ENCODE results near the gene ATP2B3.

GRCh38 chrX:153551135-153551534, 33.7 kb downstream of the ATP2B3 start:
- no peak for TF ChIP-seq CTCF (optimal IDR thresholded peaks at IDR 0.05 in 1 of 3, IDR thresholded peaks at IDR 0.05 in 1 of 3, conservative IDR thresholded peaks at IDR 0.05 in 1 of 3; ENCODE audit: extremely low read depth in 1 of 3, insufficient read depth in 2 of 3, low read length in 3 of 3)
- TF ChIP-seq EZH2 (IDR thresholded peaks at IDR 0.05; ENCODE audit: low read length): no peak

All from keratinocyte (primary cell).